Esophagus (tissue), 2 donors: ENCODE measurements around the gene HTR3C. TPM values are rescaled to one million over a fixed set of nuclear protein-coding genes. Genes with fewer than 3 reads are reported as not detected.
"Not testable (repeated sequence)": the region's sequence is repeated elsewhere in the genome, so short reads cannot be mapped to it uniquely, and the experiment has no call there.

Experiments used
- H3K27ac ChIP-seq, 2 donors: one replicate each; pipeline ENCODE4 v1.5.1; 2013; ENCODE audit warnings: low read depth in 2 of 2, mild to moderate bottlenecking in 2 of 2, inconsistent platforms in 1 of 2, low read length in 1 of 2, moderate library complexity in 1 of 2
- H3K27me3 ChIP-seq, 2 donors: one replicate each; pipeline ENCODE4 v1.6.1; 2013; ENCODE audit warnings: low read length in 2 of 2, control low read depth in 1 of 2, mild to moderate bottlenecking in 1 of 2; ENCODE audit not compliant: insufficient read depth in 2 of 2, control insufficient read depth in 1 of 2
- H3K36me3 ChIP-seq, 2 donors: one replicate each; pipeline ENCODE4 v1.6.1; 2013; ENCODE audit warnings: low read length in 1 of 2; ENCODE audit not compliant: control insufficient read depth in 2 of 2, insufficient read depth in 2 of 2
- H3K4me1 ChIP-seq, 2 donors: one replicate each; pipeline ENCODE4 v1.6.1; 2013; ENCODE audit warnings: low read length in 1 of 2; ENCODE audit not compliant: control insufficient read depth in 2 of 2, insufficient read depth in 2 of 2
- H3K4me3 ChIP-seq, 2 donors: one replicate each; pipeline ENCODE4 v1.5.1; 2013; ENCODE audit warnings: low read length in 2 of 2, mild to moderate bottlenecking in 2 of 2, low read depth in 1 of 2, moderate library complexity in 1 of 2
- H3K9me3 ChIP-seq, 2 donors: one replicate each; pipeline ENCODE4 v1.6.1; 2013; ENCODE audit warnings: mild to moderate bottlenecking in 2 of 2, low read depth in 1 of 2, low read length in 1 of 2, moderate library complexity in 1 of 2; ENCODE audit not compliant: control insufficient read depth in 2 of 2, insufficient read depth in 1 of 2
- WGBS, 2 donors: extraction: QIAGEN DNeasy Blood & Tissue Kit; methylation state at CpG; one replicate each; pipeline ENCODE4 v1.1.7; 2013; 5-methylcytosine and 5-hydroxymethylcytosine counted together
- polyA plus RNA-seq, 2 donors: library from polyadenylated mRNA; stranded (reverse); fragments of 200-250 nt; gene quantifications; one replicate each; pipeline ENCODE4 v1.2.3, GENCODE V29; 2013
- donor health status: healthy with polysubstance abuse.
- donor health status: Bipolar disorder and iron deficiency.

Gene HTR3C
- polyA plus RNA-seq, 2 donors: not detected

- H3K36me3 ChIP-seq: no peaks in the 10 kb centered on the region
- no peak overlapping the region for H3K4me3 ChIP-seq
- no peaks in the 10 kb centered on the region for H3K4me1 ChIP-seq
- H3K9me3 ChIP-seq: no peaks in the 10 kb centered on the region
- H3K27me3 ChIP-seq: no peaks in the 10 kb centered on the region
- 49 to 59% methylated on average over 7 of the region's 7 CpGs for WGBS, 2 donors
- no peak overlapping the region for H3K27ac ChIP-seq
These were observed 6.6 kb downstream of the HTR3C start for GRCh38 chr3:184059424-184059823.

GRCh38 chr3:184062637-184063036 lies 9.8 kb downstream of the HTR3C start:
- H3K4me3 ChIP-seq: no peak overlapping the region
- no peaks in the 10 kb centered on the region for H3K9me3 ChIP-seq
- H3K4me1 ChIP-seq: no peaks in the 10 kb centered on the region
- no peaks in the 10 kb centered on the region for H3K36me3 ChIP-seq
- no peak overlapping the region for H3K27ac ChIP-seq
- no peaks in the 10 kb centered on the region for H3K27me3 ChIP-seq

- Histone ChIP-seq H3K4me3 (no peak overlapping the region), H3K27ac (no peak overlapping the region), H3K36me3 (no peaks in the 10 kb centered on the region), H3K27me3 (no peaks in the 10 kb centered on the region), H3K4me1 (no peaks in the 10 kb centered on the region), H3K9me3 (no peaks in the 10 kb centered on the region)
- WGBS, 2 donors: 86 to 93% methylated on average over 2 of the region's 2 CpGs
These were observed 13.4 kb downstream of the HTR3C start for GRCh38 chr3:184066211-184066610.

- no peaks in the 10 kb centered on the region for H3K9me3 ChIP-seq
- no peak overlapping the region for H3K4me3 ChIP-seq
- H3K27ac ChIP-seq: no peak overlapping the region
- H3K36me3 ChIP-seq: no peaks in the 10 kb centered on the region
- 74 to 77% methylated on average over 6 of the region's 6 CpGs for WGBS, 2 donors
- H3K27me3 ChIP-seq: no peaks in the 10 kb centered on the region
- no peaks in the 10 kb centered on the region for H3K4me1 ChIP-seq
These were observed 14.8 kb downstream of the HTR3C start for GRCh38 chr3:184067573-184068055.

- no peaks in the 10 kb centered on the region for H3K4me1 ChIP-seq
- no peak overlapping the region for H3K27ac ChIP-seq
- H3K9me3 ChIP-seq: no peaks in the 10 kb centered on the region
- H3K36me3 ChIP-seq: no peaks in the 10 kb centered on the region
- H3K27me3 ChIP-seq: no peaks in the 10 kb centered on the region
- no peak overlapping the region for H3K4me3 ChIP-seq
- 91 to 93% methylated on average over 5 of the region's 5 CpGs for WGBS, 2 donors
These were observed 15.5 kb downstream of the HTR3C start for GRCh38 chr3:184068344-184068743.

- not testable (repeated sequence) for H3K4me3 ChIP-seq, H3K27me3 ChIP-seq, H3K9me3 ChIP-seq, H3K4me1 ChIP-seq, H3K27ac ChIP-seq, H3K36me3 ChIP-seq
- WGBS, 2 donors: 91 to 94% methylated on average over 7 of the region's 7 CpGs
These were observed 18.3 kb downstream of the HTR3C start for GRCh38 chr3:184071142-184071541.

GRCh38 chr3:184073621-184074020 lies 20.8 kb downstream of the HTR3C start:
- H3K27me3 ChIP-seq: no peaks in the 10 kb centered on the region
- WGBS, 2 donors: 80 to 90% methylated on average over 4 of the region's 4 CpGs
- no peaks in the 10 kb centered on the region for H3K9me3 ChIP-seq
- no peaks in the 10 kb centered on the region for H3K36me3 ChIP-seq
- H3K4me3 ChIP-seq: no peak overlapping the region
- H3K4me1 ChIP-seq: no peaks in the 10 kb centered on the region
- no peak overlapping the region for H3K27ac ChIP-seq

- H3K27me3 ChIP-seq: no peaks in the 10 kb centered on the region
- no peak overlapping the region for H3K27ac ChIP-seq
- H3K36me3 ChIP-seq: no peaks in the 10 kb centered on the region
- WGBS, 2 donors: 89 to 92% methylated on average over 6 of the region's 6 CpGs
- no peaks in the 10 kb centered on the region for H3K4me1 ChIP-seq
- H3K9me3 ChIP-seq: no peaks in the 10 kb centered on the region
- H3K4me3 ChIP-seq: no peak overlapping the region
These were observed 23.1 kb downstream of the HTR3C start for GRCh38 chr3:184075901-184076300.

- no peaks in the 10 kb centered on the region for H3K4me1 ChIP-seq
- WGBS, 2 donors: 71 to 72% methylated on average over 5 of the region's 5 CpGs
- H3K36me3 ChIP-seq: no peaks in the 10 kb centered on the region
- H3K9me3 ChIP-seq: no peaks in the 10 kb centered on the region
- no peaks in the 10 kb centered on the region for H3K27me3 ChIP-seq
- H3K4me3 ChIP-seq: no peak overlapping the region
- H3K27ac ChIP-seq: no peak overlapping the region
These were observed 25.0 kb downstream of the HTR3C start for GRCh38 chr3:184077881-184078280.

- Histone ChIP-seq H3K36me3 (no peaks in the 10 kb centered on the region), H3K9me3 (no peaks in the 10 kb centered on the region), H3K4me1 (no peaks in the 10 kb centered on the region), H3K4me3 (no peak overlapping the region), H3K27me3 (no peaks in the 10 kb centered on the region), H3K27ac (no peak overlapping the region)
- 71 to 88% methylated on average over 3 of the region's 3 CpGs for WGBS, 2 donors
These were observed 26.0 kb downstream of the HTR3C start for GRCh38 chr3:184078851-184079250.
